Hepatocyte (in vitro differentiated cells): ENCODE measurements around the gene GDPGP1. TPM values are rescaled to one million over a fixed set of nuclear protein-coding genes. Genes with fewer than 3 reads are reported as not detected.
"Not testable (repeated sequence)": the region's sequence is repeated elsewhere in the genome, so short reads cannot be mapped to it uniquely, and the experiment has no call there.

Experiments used
- DNase-seq: peaks from one replicate; pipeline ENCODE4 v3.0.0-alpha.2; 2016; ENCODE audit warnings: low spot score
- H2AFZ ChIP-seq: fragments of 200-600 bp; sonication (generic); 2 replicates; pipeline ENCODE4 v1.6.0; 2016; ENCODE audit warnings: antibody characterized with exemption, mild to moderate bottlenecking
- H3K27ac ChIP-seq: fragments of 200-600 bp; sonication (generic); 2 replicates; pipeline ENCODE4 v1.5.1; 2016; ENCODE audit warnings: mild to moderate bottlenecking
- H3K27me3 ChIP-seq: fragments of 200-600 bp; sonication (generic); 2 replicates; pipeline ENCODE4 v1.6.1; 2016
- H3K36me3 ChIP-seq: fragments of 200-600 bp; sonication (generic); replicated peaks from 2 replicates; pipeline ENCODE4 v1.5.1; 2016; ENCODE audit warnings: low read depth; ENCODE audit not compliant: insufficient read depth
- H3K4me1 ChIP-seq: fragments of 200-600 bp; sonication (generic); 2 replicates; pipeline ENCODE4 v1.5.1; 2016; ENCODE audit warnings: mild to moderate bottlenecking, moderate library complexity; ENCODE audit not compliant: insufficient read depth
- H3K4me2 ChIP-seq: fragments of 200-600 bp; sonication (generic); 2 replicates; pipeline ENCODE4 v1.6.0; 2016
- H3K4me3 ChIP-seq: fragments of 200-600 bp; sonication (generic); 2 replicates; pipeline ENCODE4 v1.5.1; 2016; ENCODE audit warnings: mild to moderate bottlenecking
- H3K79me2 ChIP-seq: fragments of 200-600 bp; sonication (generic); 2 replicates; pipeline ENCODE4 v1.6.0; 2017; ENCODE audit warnings: mild to moderate bottlenecking
- H3K9me2 ChIP-seq: fragments of 200-600 bp; sonication (generic); replicated peaks from 2 replicates; pipeline ENCODE4 v1.6.0; 2017; ENCODE audit warnings: mild to moderate bottlenecking; ENCODE audit not compliant: insufficient read depth
- H3K9me3 ChIP-seq: fragments of 200-600 bp; sonication (generic); 2 replicates; pipeline ENCODE4 v1.5.1; 2016; ENCODE audit warnings: low read depth, mild to moderate bottlenecking
- H4K20me1 ChIP-seq: fragments of 200-600 bp; sonication (generic); 2 replicates; pipeline ENCODE4 v1.6.0; 2016; ENCODE audit warnings: mild to moderate bottlenecking; ENCODE audit not compliant: insufficient read depth, poor library complexity, severe bottlenecking
- EZH2 ChIP-seq: fragments of 200-600 bp; sonication (generic); IDR thresholded peaks from 2 replicates; pipeline ENCODE4 v1.6.1; 2016; ENCODE audit warnings: antibody characterized with exemption, mild to moderate bottlenecking, borderline replicate concordance
- EZH2phosphoT487 ChIP-seq: fragments of 200-600 bp; sonication (generic); IDR thresholded peaks from one replicate; pipeline ENCODE4 v1.6.1; 2018; ENCODE audit warnings: antibody characterized with exemption, mild to moderate bottlenecking, low read depth, moderate library complexity; ENCODE audit not compliant: unreplicated experiment, severe bottlenecking
- WGBS: methylation state at CpG from one replicate; pipeline ENCODE4 v1.1.6; 2016; ENCODE audit warnings: low lambda C conversion rate; ENCODE audit errors: missing lambda C conversion rate; 5-methylcytosine and 5-hydroxymethylcytosine counted together
- polyA plus RNA-seq: library from polyadenylated mRNA; unstranded; fragments of >200 nt; fragmentation: Nextera tagmentation; extraction: Ambion mirVana; gene quantifications from 2 replicates; pipeline ENCODE4 v1.2.1, GENCODE V29; 2016
- total RNA-seq: library from RNA; depleted of rRNA; stranded (reverse); fragments of >200 nt; gene quantifications from 2 replicates; pipeline ENCODE4 v1.2.3, GENCODE V29; 2014
- TF ChIP-seq, protein P1 (sequence below): fragments of 200-600 bp; sonication (generic); IDR thresholded peaks from 2 replicates; pipeline ENCODE4 v1.5.1; 2016; ENCODE audit warnings: antibody characterized with exemption, mild to moderate bottlenecking; ENCODE audit not compliant: poor library complexity

Gene GDPGP1
- total and polyA plus RNA-seq, 2 experiments from 2014 or later = 0.56 to 6.8 TPM

DNA sequence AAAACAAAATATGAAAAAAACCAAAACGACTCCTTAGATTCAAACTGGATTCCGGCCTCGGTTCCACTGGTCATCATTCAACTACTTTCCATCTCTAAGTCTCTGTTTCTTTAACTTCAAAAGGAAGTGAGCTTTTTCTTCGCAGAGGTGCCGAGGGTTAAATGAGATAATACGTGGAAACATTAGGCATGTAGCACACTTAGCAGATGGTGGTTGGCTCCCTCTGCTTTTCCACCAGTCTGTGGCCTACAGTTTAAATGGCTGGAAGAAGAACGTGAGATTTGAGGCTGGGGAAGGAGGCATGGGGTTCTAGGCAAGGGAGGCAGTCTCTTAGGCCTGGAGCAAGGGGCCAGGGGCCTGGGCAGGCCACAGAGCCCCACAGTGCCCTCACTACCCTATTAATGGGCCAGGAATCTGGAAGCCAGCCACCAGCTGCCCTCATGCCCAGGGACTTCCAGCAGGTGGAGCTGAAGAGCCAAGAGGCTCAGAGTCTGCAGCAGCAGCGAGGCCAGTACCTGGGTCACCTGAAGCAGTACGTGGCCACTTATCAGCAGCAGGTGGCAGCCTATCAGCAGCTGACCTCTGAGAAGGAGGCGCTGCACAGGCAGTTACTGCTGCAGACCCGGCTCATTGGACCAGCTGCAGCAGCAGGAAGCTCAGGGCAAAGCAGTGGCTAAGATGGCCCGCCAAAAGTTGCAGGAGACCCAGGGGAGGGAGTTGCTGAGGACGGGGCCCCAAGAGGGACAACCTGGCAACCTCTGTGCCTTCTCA lies 59.2 kb downstream of the GDPGP1 start:
- H2AFZ ChIP-seq, H3K4me1 ChIP-seq, H3K27ac ChIP-seq, H3K36me3 ChIP-seq, H3K79me2 ChIP-seq, H3K27me3 ChIP-seq, H4K20me1 ChIP-seq, H3K9me3 ChIP-seq, H3K4me3 ChIP-seq, H3K4me2 ChIP-seq, H3K9me2 ChIP-seq: not testable (repeated sequence)
- peak; percentile 90 for DNase-seq
- TF ChIP-seq, protein P1, sequence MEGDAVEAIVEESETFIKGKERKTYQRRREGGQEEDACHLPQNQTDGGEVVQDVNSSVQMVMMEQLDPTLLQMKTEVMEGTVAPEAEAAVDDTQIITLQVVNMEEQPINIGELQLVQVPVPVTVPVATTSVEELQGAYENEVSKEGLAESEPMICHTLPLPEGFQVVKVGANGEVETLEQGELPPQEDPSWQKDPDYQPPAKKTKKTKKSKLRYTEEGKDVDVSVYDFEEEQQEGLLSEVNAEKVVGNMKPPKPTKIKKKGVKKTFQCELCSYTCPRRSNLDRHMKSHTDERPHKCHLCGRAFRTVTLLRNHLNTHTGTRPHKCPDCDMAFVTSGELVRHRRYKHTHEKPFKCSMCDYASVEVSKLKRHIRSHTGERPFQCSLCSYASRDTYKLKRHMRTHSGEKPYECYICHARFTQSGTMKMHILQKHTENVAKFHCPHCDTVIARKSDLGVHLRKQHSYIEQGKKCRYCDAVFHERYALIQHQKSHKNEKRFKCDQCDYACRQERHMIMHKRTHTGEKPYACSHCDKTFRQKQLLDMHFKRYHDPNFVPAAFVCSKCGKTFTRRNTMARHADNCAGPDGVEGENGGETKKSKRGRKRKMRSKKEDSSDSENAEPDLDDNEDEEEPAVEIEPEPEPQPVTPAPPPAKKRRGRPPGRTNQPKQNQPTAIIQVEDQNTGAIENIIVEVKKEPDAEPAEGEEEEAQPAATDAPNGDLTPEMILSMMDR = peak; percentile 78
- WGBS = 47% methylated on average over 13 of the region's 13 CpGs

DNA sequence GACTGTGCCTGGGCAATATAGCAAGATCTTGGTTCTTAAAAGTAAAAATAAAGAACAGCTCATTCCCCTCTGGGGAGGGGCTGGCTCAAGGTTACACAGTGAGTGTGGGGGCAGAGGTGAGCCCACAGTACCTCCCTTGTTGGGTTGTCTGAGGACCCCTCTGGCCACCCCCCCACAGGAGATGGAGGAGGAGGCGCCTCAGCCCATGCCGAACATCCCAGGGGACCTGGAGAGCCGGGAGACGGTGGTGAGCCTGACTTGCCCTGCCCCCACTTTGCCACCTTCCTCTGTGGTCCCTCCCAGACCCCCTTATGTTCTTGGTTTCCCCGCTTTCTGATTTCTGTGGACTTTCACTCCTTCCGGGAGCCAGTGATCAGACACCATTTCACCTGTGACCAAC lies 60.1 kb downstream of the GDPGP1 start:
- H3K79me2 ChIP-seq = no peaks in the 10 kb centered on the region
- H3K36me3 ChIP-seq = no peaks in the 10 kb centered on the region
- no peak overlapping the region for H3K4me2 ChIP-seq
- DNase-seq = no peak
- TF ChIP-seq EZH2phosphoT487 = no peak
- TF ChIP-seq, protein P1 = no peak
- TF ChIP-seq EZH2 = no peak
- H3K4me1 ChIP-seq = no peaks in the 10 kb centered on the region
- H4K20me1 ChIP-seq = no peaks in the 10 kb centered on the region
- H3K27me3 ChIP-seq = no peaks in the 10 kb centered on the region
- H2AFZ ChIP-seq = no peak overlapping the region
- H3K9me3 ChIP-seq = no peaks in the 10 kb centered on the region
- no peak overlapping the region for H3K4me3 ChIP-seq
- no peak overlapping the region for H3K27ac ChIP-seq
- no peaks in the 10 kb centered on the region for H3K9me2 ChIP-seq
- 91% methylated on average over 6 of the region's 6 CpGs for WGBS

DNA sequence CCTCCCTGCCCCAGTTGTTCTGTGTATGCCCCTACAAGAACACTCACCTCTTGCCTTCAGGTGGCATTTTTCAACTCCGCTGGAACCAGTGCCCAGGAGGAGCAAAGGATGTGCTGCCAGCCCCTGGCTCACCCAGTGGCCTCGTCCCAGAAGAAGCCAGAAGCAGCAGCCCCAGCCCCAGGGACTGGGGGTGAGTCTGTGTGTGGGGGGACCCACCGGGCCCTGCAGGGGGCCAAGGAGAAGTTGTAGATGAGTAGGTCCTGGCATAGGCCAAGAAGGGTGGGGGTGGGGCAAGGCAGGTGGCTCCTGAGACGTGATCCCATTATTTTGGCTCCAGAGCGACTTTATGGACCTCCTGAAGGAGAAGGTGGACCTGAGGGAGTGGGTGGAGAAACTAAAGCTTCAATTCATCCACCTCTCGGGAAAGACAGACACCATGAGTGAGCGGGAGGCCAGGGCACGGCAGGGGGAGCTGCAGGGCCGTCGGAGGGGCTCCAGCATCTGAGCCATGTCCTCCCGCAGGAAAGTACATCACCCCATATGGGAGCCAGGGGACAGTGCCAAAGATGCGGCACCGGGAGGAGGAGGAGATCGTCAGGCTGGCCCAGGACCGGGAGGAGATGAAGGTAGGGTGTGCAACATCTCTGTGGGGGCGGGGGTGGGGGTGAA lies 60.7 kb downstream of the GDPGP1 start:
- no peak overlapping the region for H3K4me2 ChIP-seq
- H3K4me3 ChIP-seq = no peak overlapping the region
- H3K9me2 ChIP-seq = no peaks in the 10 kb centered on the region
- H3K4me1 ChIP-seq = no peaks in the 10 kb centered on the region
- no peaks in the 10 kb centered on the region for H3K36me3 ChIP-seq
- H4K20me1 ChIP-seq = no peaks in the 10 kb centered on the region
- H3K9me3 ChIP-seq = no peaks in the 10 kb centered on the region
- no peaks in the 10 kb centered on the region for H3K79me2 ChIP-seq
- H3K27me3 ChIP-seq = no peaks in the 10 kb centered on the region
- 81% methylated on average over 16 of the region's 16 CpGs for WGBS
- no peak overlapping the region for H3K27ac ChIP-seq
- TF ChIP-seq EZH2 (no peak), EZH2phosphoT487 (no peak)
- TF ChIP-seq, protein P1 = no peak
- no peak for DNase-seq
- H2AFZ ChIP-seq = no peak overlapping the region
